GM12864 (cell line): ENCODE data around the gene ASIC4.

Experiments used
- DNase-seq: peaks from one replicate; pipeline ENCODE4 v3.0.0-alpha.2; 2011; ENCODE audit warnings: low read depth
- H3K4me3 ChIP-seq: 2 replicates; pipeline ENCODE4 v1.5.1; 2011; ENCODE audit warnings: mild to moderate bottlenecking, low read depth, low read length, control low read depth
- TF ChIP-seq, protein P1 (sequence below): IDR thresholded peaks from 2 replicates; pipeline ENCODE4 v1.5.1; 2011; ENCODE audit warnings: low read depth, mild to moderate bottlenecking, moderate library complexity, low read length, control low read depth, inconsistent platforms; ENCODE audit errors: missing control alignments

ASIC4 gene

DNA sequence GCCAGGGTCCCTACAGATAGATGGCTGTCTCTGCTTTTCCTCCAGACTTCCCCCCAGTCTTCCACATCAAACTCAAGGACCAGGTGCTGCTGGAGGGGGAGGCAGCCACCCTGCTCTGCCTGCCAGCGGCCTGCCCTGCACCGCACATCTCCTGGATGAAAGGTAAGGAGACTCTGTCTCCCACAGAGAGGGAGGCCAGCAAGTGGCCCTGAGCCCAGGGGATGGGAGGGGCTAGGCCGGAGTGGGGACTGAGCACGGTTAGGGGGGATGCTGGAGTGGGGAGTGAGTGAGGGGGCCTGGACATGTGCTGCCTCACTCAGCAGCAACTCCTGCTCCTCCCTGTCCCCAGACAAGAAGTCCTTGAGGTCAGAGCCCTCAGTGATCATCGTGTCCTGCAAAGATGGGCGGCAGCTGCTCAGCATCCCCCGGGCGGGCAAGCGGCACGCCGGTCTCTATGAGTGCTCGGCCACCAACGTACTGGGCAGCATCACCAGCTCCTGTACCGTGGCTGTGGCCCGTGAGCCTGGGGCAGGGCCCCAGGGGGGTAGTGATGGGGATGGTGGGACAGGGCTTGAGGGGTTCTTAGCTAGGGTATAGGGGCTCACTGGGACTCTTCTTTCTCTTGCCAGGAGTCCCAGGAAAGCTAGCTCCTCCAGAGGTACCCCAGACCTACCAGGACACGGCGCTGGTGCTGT, 26.0 kb upstream of the ASIC4 start:
- TF ChIP-seq, protein P1, sequence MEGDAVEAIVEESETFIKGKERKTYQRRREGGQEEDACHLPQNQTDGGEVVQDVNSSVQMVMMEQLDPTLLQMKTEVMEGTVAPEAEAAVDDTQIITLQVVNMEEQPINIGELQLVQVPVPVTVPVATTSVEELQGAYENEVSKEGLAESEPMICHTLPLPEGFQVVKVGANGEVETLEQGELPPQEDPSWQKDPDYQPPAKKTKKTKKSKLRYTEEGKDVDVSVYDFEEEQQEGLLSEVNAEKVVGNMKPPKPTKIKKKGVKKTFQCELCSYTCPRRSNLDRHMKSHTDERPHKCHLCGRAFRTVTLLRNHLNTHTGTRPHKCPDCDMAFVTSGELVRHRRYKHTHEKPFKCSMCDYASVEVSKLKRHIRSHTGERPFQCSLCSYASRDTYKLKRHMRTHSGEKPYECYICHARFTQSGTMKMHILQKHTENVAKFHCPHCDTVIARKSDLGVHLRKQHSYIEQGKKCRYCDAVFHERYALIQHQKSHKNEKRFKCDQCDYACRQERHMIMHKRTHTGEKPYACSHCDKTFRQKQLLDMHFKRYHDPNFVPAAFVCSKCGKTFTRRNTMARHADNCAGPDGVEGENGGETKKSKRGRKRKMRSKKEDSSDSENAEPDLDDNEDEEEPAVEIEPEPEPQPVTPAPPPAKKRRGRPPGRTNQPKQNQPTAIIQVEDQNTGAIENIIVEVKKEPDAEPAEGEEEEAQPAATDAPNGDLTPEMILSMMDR: no peak
- no peak for DNase-seq
- H3K4me3 ChIP-seq: no peak overlapping the region

DNA sequence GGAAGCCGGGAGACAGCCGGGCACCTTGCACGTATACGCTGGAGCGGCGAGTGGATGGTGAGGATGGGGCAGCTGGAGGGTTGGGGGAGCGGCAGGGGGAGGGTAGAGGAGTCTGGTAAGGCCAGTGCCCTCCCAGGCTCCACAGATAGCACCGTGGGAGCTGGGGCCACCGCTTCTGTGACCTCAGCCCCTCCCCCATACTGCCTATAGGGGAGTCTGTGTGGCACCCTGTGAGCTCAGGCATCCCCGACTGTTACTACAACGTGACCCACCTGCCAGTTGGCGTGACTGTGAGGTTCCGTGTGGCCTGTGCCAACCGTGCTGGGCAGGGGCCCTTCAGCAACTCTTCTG, 25.5 kb upstream of the ASIC4 start:
- TF ChIP-seq, protein P1: no peak
- DNase-seq: no peak
- no peak overlapping the region for H3K4me3 ChIP-seq

DNA sequence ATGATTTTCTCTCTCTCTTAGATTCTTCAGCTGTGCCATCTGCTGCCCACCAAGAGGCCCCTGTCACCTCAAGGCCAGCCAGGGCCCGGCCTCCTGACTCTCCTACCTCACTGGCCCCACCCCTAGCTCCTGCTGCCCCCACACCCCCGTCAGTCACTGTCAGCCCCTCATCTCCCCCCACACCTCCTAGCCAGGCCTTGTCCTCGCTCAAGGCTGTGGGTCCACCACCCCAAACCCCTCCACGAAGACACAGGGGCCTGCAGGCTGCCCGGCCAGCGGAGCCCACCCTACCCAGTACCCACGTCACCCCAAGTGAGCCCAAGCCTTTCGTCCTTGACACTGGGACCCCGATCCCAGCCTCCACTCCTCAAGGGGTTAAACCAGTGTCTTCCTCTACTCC, 25.0 kb upstream of the ASIC4 start:
- no peak for DNase-seq
- TF ChIP-seq, protein P1: no peak
- H3K4me3 ChIP-seq: no peak overlapping the region

- no peak for DNase-seq
- TF ChIP-seq, protein P1: no peak
Observed at GRCh38 chr2:219490186-219490585, 24.1 kb upstream of the ASIC4 start.

GRCh38 chr2:219490600-219491130, 23.6 kb upstream of the ASIC4 start:
- TF ChIP-seq, protein P1: no peak
- no peak for DNase-seq

More at GRCh38 chr2:219490186-219490585, 24.1 kb upstream of the ASIC4 start:
- H3K4me3 ChIP-seq: no peak overlapping the region

DNA sequence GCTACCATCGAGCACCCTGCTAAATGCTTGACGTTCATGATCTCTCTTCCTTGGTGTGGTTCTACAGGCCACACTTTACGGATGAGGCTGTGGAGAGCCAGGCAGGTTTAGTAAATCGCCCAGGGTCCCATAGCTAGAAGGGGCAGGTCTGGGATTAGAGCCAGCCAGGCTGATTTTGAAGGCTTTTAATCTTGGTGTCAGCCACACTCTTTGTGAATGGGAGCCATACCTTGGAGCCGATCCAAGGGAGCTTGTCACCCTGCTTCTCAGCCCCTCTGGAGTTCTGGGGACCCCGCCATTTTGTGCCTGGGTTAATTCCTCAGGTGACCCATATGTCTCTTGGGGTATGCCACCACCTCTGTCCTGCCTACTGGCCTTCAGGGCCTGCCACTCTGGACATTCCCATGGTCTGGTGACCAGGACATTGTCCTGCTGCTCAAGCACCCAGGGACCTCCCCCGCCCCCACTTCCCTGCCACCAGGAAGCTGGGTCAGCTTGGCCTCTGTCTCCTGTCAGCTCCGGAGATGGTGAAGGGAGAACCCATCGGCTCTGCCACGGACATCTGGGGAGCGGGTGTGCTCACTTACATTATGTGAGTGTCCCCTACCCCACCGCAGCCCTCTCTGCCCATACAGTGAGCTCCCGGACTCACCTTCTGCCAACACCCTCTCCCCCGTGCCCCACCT, 22.9 kb upstream of the ASIC4 start:
- DNase-seq: no peak
- TF ChIP-seq, protein P1: no peak
- H3K4me3 ChIP-seq: no peak overlapping the region

More at GRCh38 chr2:219490600-219491130, 23.6 kb upstream of the ASIC4 start:
- no peak overlapping the region for H3K4me3 ChIP-seq
